Measurements from ENCODE around the gene MRPS18A. TPM values are rescaled to one million over a fixed set of nuclear protein-coding genes. Genes with fewer than 3 reads are reported as not detected.

MRPS18A gene
- 53.0 and 58.9 TPM in 2 replicates for total RNA-seq

DNA sequence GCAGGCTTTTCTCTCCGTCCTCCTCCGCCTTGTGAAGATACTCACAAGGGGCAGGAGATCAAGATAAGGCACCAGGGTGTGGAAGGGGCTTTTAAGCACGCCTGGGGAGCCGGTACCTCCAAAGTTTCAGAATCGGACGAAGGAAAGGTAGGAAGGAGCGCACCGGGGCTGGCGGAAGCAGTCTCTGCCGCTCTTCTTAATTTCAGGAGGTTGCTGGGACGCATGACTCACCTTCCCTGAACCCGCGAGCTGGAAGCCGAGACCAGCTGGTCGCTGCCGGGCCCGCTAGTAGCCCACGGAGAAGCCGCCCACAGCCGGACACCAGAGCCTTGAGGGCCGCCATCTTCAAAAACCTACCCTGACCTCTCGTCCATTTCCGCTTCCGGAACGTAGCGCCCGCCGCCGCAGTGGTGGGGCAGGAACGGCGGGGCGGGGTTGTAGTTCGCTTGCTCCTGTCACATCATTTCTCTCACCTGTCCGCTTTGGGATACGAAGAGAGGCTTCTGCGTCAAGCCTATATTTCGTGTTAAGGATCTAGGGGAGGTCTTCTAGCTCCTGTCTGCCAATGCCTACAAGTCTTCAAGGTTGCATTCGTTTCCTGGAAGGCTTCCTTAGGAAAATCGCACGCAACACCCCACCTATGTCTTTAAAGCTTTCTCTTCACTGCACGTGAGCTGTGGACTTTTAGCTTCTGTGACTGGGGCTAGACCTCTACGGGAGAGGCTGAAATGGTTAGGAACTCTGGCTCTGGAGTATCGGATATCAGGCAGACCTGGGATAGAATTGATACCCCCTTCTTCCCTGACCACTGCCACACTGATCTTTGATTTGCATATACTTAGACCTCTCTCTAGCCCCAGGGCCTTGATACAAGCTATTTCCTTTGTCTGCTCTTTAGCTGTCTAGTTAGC is at the start of gene MRPS18A:
Gene MRPS18A (minus strand): TSS at position 355 of the 911 bp plus-strand sequence. CDS start 12 bp downstream, at position 343.

DNA sequence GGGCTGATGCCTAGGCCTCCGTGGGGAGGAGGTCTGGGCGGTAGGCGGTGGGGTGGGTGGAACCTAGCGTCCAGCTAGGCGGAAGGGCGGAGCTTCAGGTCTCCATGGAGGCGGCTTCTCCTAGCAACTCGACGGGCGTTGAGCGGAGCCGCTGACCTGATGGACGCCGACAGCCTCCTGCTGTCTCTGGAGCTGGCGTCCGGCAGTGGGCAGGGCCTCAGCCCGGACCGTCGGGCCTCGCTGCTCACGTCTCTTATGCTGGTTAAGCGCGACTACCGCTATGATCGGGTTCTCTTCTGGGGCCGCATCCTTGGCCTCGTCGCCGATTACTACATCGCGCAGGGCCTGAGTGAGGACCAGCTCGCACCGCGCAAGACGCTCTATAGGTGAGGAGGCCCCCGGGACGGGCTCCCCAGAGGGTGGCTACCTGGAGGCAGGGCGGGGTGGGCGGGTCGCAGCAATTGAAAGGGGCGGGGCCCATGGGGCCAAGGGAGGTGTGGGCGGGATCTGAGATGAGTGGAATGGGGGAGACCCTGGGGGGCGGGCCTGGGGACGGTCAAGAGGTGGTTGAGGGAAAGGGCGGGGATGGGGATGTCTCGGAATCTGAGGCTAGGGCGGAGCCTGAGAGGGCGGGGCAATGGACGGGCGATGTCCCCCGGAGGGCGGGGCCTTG is 42.5 kb downstream of the MRPS18A start, which contains the start of gene RSPH9:
Gene RSPH9 (plus strand): TSS at position 97 of the 673 bp plus-strand sequence. CDS start 63 bp downstream, at position 160.

DNA sequence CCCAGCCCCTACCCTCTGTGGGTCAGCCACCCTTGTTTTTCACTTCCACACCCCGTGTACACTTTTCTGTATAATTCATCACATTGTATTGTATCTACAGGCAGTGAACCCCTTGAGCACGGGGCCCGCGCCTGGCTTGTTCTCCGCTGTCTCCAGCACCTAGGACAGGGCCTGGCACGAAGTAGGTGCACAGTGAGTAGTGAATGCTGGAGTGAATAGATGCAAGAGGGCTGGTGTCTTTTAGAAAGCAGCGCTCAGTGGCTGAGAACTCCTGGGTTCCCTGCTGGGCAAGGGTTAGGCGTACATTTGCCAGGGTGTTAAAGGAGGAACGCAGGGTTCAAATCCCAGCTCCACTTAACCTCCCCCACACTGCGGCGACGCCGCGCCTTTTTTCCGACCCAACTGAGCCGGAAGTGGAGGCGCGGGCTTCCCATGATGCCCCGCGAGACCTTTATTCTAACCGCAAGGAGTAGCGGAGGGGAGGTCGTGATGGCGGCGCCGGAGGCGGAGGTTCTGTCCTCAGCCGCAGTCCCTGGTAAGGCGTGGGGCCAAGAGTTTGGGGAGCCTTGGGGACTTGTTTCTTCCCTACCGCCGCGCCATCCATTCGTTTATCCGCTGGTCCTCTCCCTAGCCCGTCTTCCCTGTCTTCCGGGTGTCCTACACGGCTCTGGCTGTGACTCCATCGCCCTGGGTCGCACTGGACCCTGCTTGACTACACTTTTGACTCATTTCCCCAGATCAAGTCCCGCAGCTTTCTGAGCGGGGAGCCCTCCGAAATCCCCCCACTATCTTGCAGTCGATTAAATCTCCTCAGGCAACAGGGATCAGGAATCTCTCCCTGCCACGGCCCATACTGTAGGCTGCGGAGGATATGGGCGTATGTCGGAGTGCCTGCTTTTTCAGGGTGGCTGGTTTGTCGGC is 51.9 kb downstream of the MRPS18A start, which contains the start of gene MAD2L1BP:
Gene MAD2L1BP (plus strand): TSS at position 454 of the 921 bp plus-strand sequence. CDS start 36 bp downstream, at position 490.

DNA sequence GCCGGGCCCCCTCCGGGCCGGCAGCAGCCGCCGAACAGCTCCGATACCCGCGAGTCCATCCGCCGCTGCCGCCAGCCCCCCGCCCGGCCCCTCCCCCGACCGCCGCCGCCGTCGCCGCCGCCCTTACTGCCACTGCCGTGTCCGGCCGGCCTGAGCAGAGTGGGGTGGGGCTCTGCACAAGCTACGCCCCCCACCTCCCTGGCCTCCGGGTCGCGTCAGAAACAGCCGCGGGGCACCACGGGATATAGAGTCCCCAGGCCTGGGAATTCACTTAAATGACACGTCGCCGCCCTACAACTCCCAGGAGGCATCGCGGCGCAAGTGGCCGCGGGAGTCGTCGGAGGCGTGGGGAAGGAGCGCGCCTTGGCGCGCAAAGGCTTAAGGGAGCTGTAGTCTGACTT is 58.5 kb downstream of the MRPS18A start, which contains the start of gene GTPBP2:
Gene GTPBP2 (minus strand): TSS at position 161 of the 401 bp plus-strand sequence. CDS start 102 bp downstream, at position 59.

Other genes with a start within 250 kb of the MRPS18A start
- gene DLK2, start 232.2 kb downstream of the MRPS18A start, total RNA-seq: 1.0 and 1.8 TPM in 2 replicates
- 16.0 and 23.8 TPM in 2 replicates for gene TJAP1, start 210.2 kb downstream of the MRPS18A start, total RNA-seq
- gene LRRC73, start 177.4 kb downstream of the MRPS18A start, total RNA-seq: 0.39 TPM in 1 of 2 replicates, not detected in the other
- gene YIPF3, start 170.9 kb downstream of the MRPS18A start, total RNA-seq: 146 and 163 TPM in 2 replicates
- 23.4 and 25.1 TPM in 2 replicates for gene POLR1C, start 170.7 kb downstream of the MRPS18A start, total RNA-seq
- 10.4 and 23.9 TPM in 2 replicates for gene XPO5, start 111.8 kb downstream of the MRPS18A start, total RNA-seq
- 12.3 and 16.8 TPM in 2 replicates for gene POLH, start 111.6 kb downstream of the MRPS18A start, total RNA-seq
- gene GTPBP2, start 58.5 kb downstream of the MRPS18A start, total RNA-seq: 33.4 and 55.9 TPM in 2 replicates
- 32.9 and 57.9 TPM in 2 replicates for gene MAD2L1BP, start 52.0 kb downstream of the MRPS18A start, total RNA-seq
- gene RSPH9, start 42.8 kb downstream of the MRPS18A start, total RNA-seq: 0.24 and 0.78 TPM in 2 replicates
- 102 and 183 TPM in 2 replicates for gene VEGFA, start 82.4 kb upstream of the MRPS18A start, total RNA-seq

Measured in epithelial cell of alveolus of lung (primary cell).